ENCODE measurements around the gene ATP4B. TPM values are rescaled to one million over a fixed set of nuclear protein-coding genes. Genes with fewer than 3 reads are reported as not detected.

ATP4B gene
- not detected in 2 replicates for total RNA-seq (ENCODE audit: low replicate concordance)

DNA sequence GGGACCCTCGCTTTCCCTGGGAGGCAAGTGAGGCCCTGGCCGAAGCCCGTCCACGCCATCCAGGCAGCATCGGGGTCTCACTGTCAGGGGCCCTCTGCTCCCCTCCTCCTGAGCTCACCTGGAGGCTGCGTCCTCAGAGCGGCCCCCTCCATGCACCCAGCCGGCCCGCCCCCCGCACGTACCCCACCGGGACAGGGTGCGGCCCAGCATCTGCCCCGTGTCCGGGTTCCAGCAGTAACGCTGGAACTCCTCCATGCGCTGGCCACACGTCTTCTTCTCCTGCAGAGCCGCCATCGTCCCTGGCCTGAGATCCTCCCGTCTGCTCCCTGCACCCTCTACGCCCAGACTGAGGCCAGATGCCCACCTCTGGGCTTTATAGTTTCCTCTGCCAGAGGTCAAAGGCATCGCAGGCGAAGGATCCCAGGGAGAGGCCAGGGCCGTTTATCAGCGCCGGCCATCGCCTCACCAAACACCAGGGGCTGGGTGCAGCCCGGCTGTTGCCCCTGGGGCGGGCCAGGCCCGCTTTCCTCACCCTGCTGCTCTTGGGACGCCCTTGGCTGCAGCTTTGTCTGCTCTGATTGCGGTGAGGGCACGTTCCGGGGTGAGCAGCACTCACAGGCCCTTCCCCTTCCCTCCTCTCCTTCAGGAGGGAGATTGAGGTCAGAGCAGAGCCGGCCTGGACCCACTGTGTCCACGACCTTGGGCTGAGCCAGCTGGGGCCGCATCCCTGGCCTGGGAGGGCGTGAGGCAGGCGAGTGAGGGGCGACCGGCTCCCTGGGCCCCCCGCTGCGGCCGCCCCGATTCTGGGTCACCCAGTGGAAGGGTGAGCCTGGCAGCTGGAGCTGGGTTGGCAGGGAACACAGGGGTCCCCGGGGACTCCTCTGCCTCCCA is at the start of gene ATP4B:
TSS of gene ATP4B (minus strand) at position 348 of the 891 bp plus-strand sequence. CDS start at position 294, 54 bp downstream.
- no peak within 1 kb of the TSS for H3K4me3 ChIP-seq (ENCODE audit: low read depth, low read length)
- TF ChIP-seq, protein P1, sequence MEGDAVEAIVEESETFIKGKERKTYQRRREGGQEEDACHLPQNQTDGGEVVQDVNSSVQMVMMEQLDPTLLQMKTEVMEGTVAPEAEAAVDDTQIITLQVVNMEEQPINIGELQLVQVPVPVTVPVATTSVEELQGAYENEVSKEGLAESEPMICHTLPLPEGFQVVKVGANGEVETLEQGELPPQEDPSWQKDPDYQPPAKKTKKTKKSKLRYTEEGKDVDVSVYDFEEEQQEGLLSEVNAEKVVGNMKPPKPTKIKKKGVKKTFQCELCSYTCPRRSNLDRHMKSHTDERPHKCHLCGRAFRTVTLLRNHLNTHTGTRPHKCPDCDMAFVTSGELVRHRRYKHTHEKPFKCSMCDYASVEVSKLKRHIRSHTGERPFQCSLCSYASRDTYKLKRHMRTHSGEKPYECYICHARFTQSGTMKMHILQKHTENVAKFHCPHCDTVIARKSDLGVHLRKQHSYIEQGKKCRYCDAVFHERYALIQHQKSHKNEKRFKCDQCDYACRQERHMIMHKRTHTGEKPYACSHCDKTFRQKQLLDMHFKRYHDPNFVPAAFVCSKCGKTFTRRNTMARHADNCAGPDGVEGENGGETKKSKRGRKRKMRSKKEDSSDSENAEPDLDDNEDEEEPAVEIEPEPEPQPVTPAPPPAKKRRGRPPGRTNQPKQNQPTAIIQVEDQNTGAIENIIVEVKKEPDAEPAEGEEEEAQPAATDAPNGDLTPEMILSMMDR (IDR thresholded peaks at IDR 0.05; ENCODE audit: insufficient read depth, low read length) = no peak
- DNase-seq (ENCODE audit: low read depth) = no peak

DNA sequence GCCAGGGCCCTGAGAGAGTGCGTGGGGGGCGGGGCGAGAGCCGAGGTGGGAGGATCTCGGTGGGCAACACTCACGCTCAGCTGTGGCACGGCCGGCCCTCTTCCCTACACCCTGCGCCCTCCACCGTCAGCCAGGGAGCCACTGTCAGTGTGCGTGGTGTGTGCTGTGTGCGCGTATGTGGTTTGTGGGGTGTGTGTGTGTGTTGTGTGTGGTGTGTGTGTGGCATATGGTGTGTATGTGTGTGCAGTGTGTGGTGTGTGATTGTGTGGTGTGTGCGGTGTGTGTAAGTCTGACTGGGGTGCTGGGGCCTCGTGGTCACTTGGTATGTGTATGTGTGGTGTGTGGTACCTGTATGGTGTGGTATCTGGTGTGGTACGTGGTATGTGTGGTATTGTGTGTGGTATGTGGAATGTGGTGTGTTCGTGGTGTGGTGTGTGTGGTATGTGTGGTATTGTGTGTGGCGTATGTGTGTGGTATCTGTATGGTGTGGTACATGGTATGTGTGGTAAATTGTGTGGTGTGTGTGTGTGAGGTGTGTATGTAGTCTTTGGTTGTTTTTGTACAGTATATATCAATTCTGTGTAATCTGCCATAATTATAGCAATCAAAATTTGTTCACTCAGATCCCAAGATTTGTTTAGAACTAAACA is 14.1 kb upstream of the ATP4B start:
- no peak for DNase-seq (ENCODE audit: low read depth)
- H3K4me3 ChIP-seq (ENCODE audit: low read depth, low read length) = no peak overlapping the region
- TF ChIP-seq, protein P1 (IDR thresholded peaks at IDR 0.05; ENCODE audit: insufficient read depth, low read length) = no peak

DNA sequence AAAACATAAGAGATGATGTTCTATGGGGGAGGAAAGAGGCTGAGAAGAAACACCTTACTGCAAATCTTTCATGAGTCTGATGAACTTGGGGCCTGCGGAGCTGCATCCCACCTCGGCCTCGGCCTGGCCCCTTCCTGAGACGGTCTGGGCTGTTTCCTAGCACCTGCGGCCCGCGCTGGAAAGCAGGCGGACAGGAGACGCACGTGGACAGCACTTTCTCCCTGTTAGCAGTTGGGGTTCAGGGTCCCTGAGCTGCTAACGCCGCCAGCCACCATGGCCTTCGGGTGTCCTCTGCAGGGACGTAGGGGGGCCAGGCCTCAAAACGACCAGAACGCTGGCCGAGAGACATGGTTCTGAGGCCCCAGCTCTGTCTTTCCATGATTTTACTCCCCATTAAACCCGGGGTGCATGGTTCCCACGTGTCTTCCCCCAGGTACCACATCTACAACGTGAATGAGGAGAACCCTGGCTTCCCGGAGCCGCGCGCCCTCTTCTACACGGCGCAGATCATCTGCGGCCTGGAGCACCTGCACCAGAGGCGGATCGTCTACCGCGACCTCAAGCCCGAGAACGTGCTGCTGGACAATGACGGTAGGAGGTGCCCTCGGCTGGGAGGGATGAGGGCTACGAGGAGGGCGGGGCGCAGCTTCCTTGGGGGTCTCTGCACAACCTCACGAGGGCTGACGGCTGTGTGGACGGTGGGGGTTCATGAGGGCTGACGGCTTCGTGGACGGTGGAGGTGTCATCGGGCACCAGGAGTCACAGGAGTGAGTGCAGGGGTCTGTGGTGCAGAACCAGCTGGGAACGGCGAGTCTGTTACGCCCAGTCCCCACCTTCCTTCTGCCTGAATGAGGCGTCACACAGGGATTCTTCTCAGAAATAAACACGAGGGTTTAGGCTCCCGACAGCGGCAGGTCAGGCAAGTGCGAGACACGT is 13.3 kb upstream of the ATP4B start:
- TF ChIP-seq, protein P1 (IDR thresholded peaks at IDR 0.05; ENCODE audit: insufficient read depth, low read length) = no peak
- no peak overlapping the region for H3K4me3 ChIP-seq (ENCODE audit: low read depth, low read length)
- DNase-seq (ENCODE audit: low read depth) = no peak

DNA sequence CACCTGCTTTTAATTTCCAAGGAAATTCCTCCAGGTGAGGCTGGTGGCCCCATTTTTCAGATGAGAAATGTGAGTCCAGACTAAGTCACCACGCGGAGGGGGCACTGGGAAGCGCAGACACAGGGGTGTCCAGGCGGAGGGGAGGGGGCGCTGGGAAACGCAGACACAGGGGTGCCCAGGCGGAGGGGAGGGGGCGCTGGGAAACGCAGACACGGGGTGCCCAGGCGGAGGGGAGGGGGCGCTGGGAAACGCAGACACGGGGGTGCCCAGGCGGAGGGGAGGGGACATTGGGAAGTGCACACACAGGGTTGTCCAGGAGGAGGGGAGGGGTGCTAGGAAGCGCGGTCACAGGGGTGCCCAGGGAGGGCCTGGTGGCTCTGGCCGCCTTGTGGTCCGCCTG is 12.5 kb upstream of the ATP4B start:
- no peak for DNase-seq (ENCODE audit: low read depth)
- TF ChIP-seq, protein P1 (IDR thresholded peaks at IDR 0.05; ENCODE audit: insufficient read depth, low read length) = no peak
- H3K4me3 ChIP-seq (ENCODE audit: low read depth, low read length) = no peak overlapping the region

DNA sequence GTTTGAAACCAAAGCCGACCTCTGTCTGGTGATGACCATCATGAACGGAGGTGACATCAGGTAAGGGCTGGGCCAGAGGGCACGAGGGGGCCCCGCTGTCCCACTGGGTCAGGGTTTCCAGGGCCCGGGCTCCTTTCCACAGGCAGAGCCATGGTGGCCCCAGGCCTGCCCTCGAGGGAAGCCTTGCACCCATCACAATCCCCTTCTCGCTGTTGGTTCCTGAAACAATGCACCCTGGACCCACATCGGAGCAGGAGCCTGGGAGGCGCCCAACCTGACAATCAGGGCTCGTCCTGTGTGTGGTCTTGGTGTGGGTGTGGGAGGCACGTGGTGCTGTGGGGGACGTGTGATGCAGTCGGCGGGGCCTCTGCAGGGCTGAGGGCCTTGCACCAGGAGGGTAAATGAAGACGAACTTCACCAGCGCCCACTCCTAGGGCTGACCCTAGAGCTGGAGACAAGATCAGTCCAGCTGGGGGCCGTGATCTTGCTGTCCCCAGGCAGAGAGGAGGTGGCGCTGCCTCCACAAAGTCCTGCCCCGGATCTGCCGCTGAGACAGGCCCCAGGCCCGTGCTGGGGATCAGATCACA is 11.8 kb upstream of the ATP4B start:
- DNase-seq (ENCODE audit: low read depth) = no peak
- no peak overlapping the region for H3K4me3 ChIP-seq (ENCODE audit: low read depth, low read length)
- TF ChIP-seq, protein P1 (IDR thresholded peaks at IDR 0.05; ENCODE audit: insufficient read depth, low read length) = no peak

DNA sequence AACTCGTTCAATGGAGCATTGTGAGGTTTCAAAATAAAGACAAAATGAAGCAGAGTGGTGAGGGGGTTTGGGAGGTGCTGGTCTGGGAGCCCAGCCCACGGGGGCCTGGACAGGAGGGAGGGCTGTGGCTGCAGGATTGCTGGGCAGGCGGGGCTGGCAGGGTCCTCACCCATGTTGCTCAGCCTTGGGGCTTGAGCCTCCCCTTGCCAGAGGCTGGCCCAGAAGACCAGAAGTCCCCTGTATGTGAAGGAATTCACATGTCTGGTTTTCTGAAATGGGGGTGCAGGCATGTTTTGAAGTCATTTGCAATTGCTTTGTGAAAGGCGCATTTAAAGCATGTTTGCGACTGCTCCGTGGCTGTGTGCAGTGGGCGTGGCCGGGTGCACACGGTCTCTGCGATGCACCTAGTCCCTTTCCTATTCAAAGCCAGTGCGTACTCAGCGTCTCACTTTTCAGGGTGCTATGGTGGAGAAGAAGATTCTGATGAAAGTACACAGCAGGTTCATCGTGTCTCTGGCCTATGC is 11.3 kb upstream of the ATP4B start:
- TF ChIP-seq, protein P1 (IDR thresholded peaks at IDR 0.05; ENCODE audit: insufficient read depth, low read length) = no peak
- no peak overlapping the region for H3K4me3 ChIP-seq (ENCODE audit: low read depth, low read length)
- no peak for DNase-seq (ENCODE audit: low read depth)

All from fibroblast of the aortic adventitia (primary cell).